ENCODE measurements around the gene GNPTAB. TPM values are rescaled to one million over a fixed set of nuclear protein-coding genes. Genes with fewer than 3 reads are reported as not detected.
"Not testable (repeated sequence)": the region's sequence is repeated elsewhere in the genome, so short reads cannot be mapped to it uniquely, and the experiment has no call there.

Gene GNPTAB
- polyA plus RNA-seq, 3 donors, result 34.5 to 39.5 (median 35.2) TPM

- no peak for DNase-seq (ENCODE audit: low read depth in 3 of 3, low spot score in 2 of 3)
These were observed 24.0 kb upstream of the GNPTAB start for GRCh38 chr12:101854747-101855146.

GRCh38 chr12:101852998-101853397 is 22.2 kb upstream of the GNPTAB start:
- no peak for DNase-seq (ENCODE audit: low read depth in 3 of 3, low spot score in 2 of 3)

GRCh38 chr12:101850199-101850598 is 19.4 kb upstream of the GNPTAB start:
- no peak for DNase-seq (ENCODE audit: low read depth in 3 of 3, low spot score in 2 of 3)

- DNase-seq (ENCODE audit: low read depth in 3 of 3, low spot score in 2 of 3), result no peak
These were observed 16.6 kb upstream of the GNPTAB start for GRCh38 chr12:101847325-101847724.

GRCh38 chr12:101845137-101845711 is 14.5 kb upstream of the GNPTAB start:
- no peak for DNase-seq (ENCODE audit: low read depth in 3 of 3, low spot score in 2 of 3)

GRCh38 chr12:101841069-101841468 is 10.3 kb upstream of the GNPTAB start:
- DNase-seq (ENCODE audit: low read depth in 3 of 3, low spot score in 2 of 3), result no peak

- DNase-seq (ENCODE audit: low read depth in 3 of 3, low spot score in 2 of 3), result no peak
These were observed 8.8 kb upstream of the GNPTAB start for GRCh38 chr12:101839324-101840283.

- no peak for DNase-seq (ENCODE audit: low read depth in 3 of 3, low spot score in 2 of 3)
These were observed 8.0 kb upstream of the GNPTAB start for GRCh38 chr12:101838628-101839323.

GRCh38 chr12:101832030-101832429 is 1.3 kb upstream of the GNPTAB start:
- DNase-seq (ENCODE audit: low read depth in 3 of 3, low spot score in 2 of 3), result no peak

- no peak for DNase-seq (ENCODE audit: low read depth in 3 of 3, low spot score in 2 of 3)
These were observed 956 bp downstream of the GNPTAB start for GRCh38 chr12:101829639-101830366.

GRCh38 chr12:101828463-101829196 is 2.1 kb downstream of the GNPTAB start:
- no peak for DNase-seq (ENCODE audit: low read depth in 3 of 3, low spot score in 2 of 3)

GRCh38 chr12:101826766-101827368 is 3.9 kb downstream of the GNPTAB start:
- no peak for DNase-seq (ENCODE audit: low read depth in 3 of 3, low spot score in 2 of 3)

- DNase-seq (ENCODE audit: low read depth in 3 of 3, low spot score in 2 of 3), result no peak
These were observed 5.9 kb downstream of the GNPTAB start for GRCh38 chr12:101824831-101825230.

GRCh38 chr12:101823891-101824290 is 6.9 kb downstream of the GNPTAB start:
- no peak for DNase-seq (ENCODE audit: low read depth in 3 of 3, low spot score in 2 of 3)

- DNase-seq (ENCODE audit: low read depth in 3 of 3, low spot score in 2 of 3), result no peak
These were observed 7.7 kb downstream of the GNPTAB start for GRCh38 chr12:101823039-101823438.

GRCh38 chr12:101819467-101819866 is 11.3 kb downstream of the GNPTAB start:
- DNase-seq (ENCODE audit: low read depth in 3 of 3, low spot score in 2 of 3), result no peak

GRCh38 chr12:101818689-101819088 is 12.1 kb downstream of the GNPTAB start:
- DNase-seq (ENCODE audit: low read depth in 3 of 3, low spot score in 2 of 3), result not testable (repeated sequence)

- DNase-seq (ENCODE audit: low read depth in 3 of 3, low spot score in 2 of 3), result no peak
These were observed 17.6 kb downstream of the GNPTAB start for GRCh38 chr12:101813117-101813516.

GRCh38 chr12:101812716-101813115 is 18.0 kb downstream of the GNPTAB start:
- DNase-seq (ENCODE audit: low read depth in 3 of 3, low spot score in 2 of 3), result not testable (repeated sequence)

- DNase-seq (ENCODE audit: low read depth in 3 of 3, low spot score in 2 of 3), result not testable (repeated sequence)
These were observed 19.4 kb downstream of the GNPTAB start for GRCh38 chr12:101811342-101811741.
